HG02943 (cell line): ENCODE measurements around the gene LRRC42.
"Not testable (repeated sequence)": the region's sequence is repeated elsewhere in the genome, so short reads cannot be mapped to it uniquely, and the experiment has no call there.

Experiments
- ATAC-seq: cut with Tn5 transposase; IDR thresholded peaks from one replicate; pipeline ENCODE4 v1.9.1; 2021; ENCODE audit warnings: mild to moderate bottlenecking, low read depth, moderate library complexity; ENCODE audit not compliant: unreplicated experiment

The LRRC42 gene

DNA sequence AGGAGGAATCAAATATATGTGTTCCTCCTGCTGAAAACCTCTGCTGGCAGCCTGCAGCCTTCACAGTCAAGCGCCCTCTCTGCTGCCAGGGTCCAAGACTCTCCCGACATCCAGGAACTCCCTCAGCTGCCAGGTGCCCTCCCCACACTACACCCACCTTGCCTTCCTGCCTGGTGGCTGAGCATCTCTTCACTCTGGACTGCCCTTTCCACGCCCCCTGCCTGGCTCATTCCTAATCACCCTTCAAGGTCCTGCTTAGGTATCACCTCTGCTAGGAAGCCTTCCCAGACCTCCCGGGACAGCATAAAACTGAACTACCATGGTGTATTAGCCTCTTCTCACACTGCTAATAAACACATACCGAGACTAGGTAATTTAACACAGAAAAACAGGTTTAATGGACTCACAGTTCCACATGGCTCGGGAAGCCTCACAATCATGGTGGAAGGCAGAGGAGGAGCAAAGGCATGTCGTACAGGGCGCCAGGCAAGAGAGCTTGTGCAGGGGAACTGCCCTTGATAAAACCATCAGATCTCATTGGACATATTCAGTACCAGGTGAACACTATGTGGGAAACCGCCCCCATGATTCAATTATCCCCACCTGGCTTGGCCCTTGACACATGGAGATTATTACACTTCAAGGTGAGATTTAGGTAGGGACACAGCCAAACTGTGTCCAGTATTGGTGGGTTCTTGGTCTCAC is 56.5 kb downstream of the LRRC42 start:
- ATAC-seq, result no peak

GRCh38 chr1:54003249-54003646 is 57.1 kb downstream of the LRRC42 start:
- no peak for ATAC-seq

DNA sequence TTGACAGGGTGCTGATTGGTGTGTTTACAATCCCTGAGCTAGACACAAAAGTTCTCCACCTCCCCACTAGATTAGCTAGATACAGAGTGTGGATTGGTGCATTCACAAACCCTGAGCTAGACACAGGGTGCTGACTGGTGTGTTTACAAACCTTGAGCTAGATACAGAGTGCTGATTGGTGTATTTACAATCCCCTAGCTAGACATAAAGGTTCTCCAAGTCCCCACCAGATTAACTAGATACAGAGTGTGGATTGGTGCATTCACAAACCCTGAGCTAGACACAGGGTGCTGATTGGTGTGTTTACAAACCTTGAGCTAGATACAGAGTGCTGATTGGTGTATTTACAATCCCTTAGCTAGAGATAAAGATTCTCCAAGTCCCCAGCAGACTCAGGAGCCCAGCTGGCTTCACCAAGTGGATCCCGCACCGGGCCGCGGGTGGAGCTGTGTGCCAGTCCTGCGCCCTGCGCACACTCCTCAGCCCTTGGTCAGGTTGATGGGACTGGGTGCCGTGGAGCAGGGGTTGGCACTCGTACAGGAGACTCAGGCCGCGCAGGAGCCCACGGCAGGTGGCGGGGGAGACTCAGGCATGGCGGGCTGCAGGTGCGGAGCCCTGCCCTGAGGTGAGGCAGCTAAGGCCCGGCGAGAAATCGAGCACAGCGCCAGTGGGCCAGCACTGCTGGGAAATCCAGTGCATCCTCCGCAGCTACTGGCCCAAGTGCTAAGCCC is 57.8 kb downstream of the LRRC42 start:
- not testable (repeated sequence) for ATAC-seq

DNA sequence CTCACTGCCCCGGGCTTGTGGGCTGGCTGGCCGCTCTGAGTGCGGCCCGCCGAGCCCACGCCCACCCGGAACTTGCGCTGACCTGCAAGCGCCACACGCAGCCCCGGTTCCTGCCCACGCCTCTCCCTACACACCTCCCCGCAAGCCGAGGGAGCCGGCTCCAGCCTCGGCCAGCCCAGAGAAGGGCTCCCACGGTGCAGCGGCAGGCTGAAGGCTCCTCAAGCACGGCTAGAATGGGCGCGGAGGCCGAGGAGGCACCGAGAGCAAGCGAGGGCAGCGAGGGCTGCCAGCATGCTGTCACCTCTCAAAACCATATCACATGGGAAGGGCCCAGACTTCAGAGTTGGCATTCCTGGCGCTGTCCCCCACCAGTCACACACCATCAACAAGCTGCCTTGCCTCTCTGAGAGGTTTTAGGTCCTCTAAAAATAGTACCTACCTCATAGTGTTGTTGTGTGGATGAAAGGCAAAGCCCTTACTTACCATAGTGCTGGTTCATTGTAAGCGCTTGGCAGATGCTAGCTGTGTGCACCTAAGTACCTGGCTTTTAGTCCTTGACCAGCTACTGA is 58.4 kb downstream of the LRRC42 start:
- ATAC-seq, result no peak

GRCh38 chr1:54006508-54006907 is 60.4 kb downstream of the LRRC42 start:
- ATAC-seq, result no peak

DNA sequence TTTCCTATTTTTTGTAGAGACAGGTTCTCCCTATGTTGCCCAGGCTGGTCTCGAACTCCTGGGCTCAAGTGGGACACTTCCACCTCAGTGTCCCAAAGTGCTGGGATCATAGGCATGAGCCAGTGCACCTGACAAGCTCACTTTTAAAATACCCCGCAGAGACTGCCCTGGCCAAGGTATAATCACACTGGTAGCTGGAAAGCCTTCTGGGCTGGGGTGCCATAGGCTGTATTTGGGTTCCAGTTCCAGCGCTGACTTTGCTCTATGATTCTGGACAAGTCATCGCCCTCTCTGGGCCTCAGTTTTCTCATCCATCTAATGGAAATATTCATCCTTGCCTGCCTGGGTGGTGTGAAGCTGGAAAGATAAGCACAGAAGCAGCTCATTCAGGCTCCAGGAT is 61.5 kb downstream of the LRRC42 start:
- no peak for ATAC-seq

- no peak for ATAC-seq
Measured at GRCh38 chr1:54008876-54009275, 62.7 kb downstream of the LRRC42 start.

DNA sequence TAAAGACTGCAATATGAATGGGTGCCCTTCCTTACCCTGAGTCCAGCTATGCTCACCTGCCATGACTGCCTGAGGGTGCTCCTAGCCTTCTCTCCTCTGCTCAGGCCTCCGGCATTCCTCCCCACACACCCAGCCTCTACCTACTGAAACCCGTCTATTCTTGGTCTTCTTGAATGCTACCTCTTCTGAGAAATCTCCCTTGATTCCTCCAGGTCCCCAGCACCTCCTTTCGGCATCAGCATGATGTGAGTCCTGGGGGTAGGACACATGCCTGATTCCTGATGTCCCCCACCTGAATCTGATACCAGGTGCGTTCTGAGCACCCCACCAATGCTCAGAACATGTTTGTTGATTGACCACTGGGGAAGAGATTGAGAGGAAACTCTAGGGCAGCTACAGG is 63.3 kb downstream of the LRRC42 start:
- ATAC-seq, result no peak

DNA sequence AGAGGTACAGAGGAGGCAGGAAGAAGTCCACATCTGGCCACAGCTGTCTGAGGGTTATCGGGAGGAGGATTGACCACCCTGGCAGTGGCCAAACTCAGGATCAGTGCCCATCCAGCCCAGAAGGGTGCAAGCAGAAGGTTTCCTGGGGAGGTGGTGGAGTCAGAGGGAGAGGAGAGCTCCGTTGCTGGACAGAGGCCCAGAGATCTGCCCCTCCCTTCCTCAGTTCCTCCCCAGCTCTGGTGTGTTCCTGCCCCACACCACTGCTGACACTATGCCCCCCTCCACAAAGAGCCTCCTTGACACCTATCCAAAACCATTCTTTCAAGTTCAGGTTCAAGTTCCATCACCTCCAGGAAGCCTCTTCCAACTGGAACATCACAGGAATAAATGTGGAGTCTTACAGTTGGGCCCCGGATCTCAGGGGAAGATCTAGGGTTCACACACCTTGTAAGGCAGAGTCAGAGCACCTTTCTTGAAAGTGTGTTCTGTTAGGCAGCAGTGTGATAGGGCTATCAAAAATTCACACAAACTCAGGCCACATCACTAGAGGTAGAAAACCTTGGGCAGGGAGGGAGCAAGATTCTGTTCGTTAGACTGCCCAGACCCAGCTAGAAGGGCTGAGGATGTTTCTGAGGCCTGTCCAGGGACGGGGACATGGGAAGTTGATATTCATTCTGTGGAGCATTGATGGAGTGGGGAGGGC is 64.4 kb downstream of the LRRC42 start:
- ATAC-seq, result no peak

DNA sequence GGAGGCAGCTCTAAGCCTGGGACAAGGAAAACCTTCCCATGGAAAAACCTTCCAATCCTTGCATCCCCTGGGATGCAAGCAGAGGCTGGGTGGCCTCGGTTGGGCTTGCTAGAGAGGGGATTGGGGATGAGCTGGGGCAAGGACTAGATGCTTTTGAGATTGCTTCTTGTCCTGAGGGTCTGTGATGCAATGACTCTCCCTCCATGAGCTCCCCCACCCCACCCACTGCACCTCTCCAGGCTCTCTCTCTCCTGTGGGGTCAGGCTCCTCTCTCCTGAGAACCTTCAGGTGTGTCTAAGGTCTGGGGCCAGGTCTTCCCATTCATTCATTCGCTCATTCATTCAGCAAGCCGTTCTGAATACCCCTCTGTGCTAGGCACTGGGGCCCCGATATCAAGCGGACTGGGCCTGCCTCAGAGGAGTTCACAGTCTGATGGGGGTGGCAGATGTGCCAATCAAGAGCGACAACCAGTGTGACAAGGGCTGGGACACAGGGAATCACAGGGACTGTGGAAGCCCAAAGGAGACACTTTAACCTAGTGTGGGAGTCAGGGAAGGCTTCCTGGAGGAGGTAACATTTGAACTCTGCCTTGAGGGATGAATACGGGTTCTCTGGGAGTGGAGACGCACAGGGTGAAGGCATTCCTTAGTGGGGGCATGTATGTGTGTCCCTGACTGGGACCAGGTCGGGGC is 65.3 kb downstream of the LRRC42 start:
- ATAC-seq, result no peak

- no peak for ATAC-seq
Measured at GRCh38 chr1:54012008-54012325, 65.8 kb downstream of the LRRC42 start.

DNA sequence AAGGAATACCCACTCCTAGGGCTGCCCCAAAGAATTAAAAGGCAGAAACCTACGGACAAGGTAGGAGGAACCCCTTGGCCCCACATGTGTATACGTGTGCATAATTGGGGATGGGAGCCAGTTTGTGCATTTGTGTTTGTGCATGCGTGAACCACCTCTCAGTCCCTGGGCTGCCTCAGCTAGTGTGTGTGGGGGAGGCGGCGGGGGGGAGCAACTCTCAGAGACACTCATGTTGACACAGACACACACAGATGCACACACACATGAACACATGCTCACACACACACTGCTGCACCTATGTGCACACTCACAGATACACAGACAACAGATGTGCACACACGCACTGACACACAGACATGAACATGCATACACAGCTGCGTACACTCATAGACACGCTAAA is 66.7 kb downstream of the LRRC42 start:
- ATAC-seq, result no peak

GRCh38 chr1:54013393-54014008 is 67.4 kb downstream of the LRRC42 start:
- no peak for ATAC-seq

- no peak for ATAC-seq
Measured at GRCh38 chr1:54014009-54014629, 68.0 kb downstream of the LRRC42 start.

DNA sequence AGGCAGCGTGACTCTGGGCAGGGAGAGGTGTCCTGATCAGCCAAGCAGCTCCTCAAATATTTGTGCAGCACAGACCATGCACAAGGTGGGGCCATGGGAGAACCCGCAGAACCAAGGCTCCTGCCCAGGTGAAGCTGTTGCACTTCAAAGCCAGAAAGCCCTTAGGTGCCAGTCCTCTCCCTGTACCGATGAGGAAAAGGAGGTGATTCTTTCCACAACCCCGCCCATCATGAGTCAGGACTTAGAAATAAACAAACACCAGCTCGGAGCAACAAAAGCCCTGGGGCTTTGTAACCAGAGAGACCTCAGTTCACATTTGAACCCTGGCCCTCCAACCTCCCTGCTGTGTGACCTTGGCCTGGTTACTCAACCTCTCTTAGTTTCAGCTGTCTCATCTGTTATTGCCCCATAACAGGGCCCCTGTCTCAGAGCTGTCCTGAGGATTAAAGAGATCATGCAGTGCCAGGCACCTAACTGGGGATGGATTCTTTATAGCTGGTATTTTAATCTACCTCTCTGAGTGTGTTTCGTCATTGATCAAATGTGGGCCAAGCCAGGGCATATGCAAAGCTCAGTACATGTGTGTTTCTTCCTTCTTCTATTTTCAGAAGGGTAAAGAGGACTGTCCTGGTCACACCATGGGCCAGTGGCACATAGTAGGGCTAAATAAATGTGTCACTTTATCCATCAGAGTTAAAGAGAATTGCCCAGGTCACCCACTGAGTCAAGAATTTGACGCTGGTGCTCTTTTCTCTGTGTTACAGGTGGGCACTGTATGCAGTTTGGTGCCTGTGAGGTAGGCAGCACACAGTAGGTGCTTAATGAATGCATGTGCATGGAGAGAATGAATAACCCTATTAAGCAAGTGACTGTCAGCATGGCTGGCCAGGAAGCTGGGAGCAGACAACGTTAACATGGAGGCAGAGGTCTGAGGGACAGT is 70.5 kb downstream of the LRRC42 start:
- ATAC-seq, result no peak
